Measurements from ENCODE around the gene MRPL42. TPM values are rescaled to one million over a fixed set of nuclear protein-coding genes. Genes with fewer than 3 reads are reported as not detected.
A peak's percentile ranks its signal among the peaks of the same experiment; 100 is the strongest.
"Not testable (repeated sequence)": the region's sequence is repeated elsewhere in the genome, so short reads cannot be mapped to it uniquely, and the experiment has no call there.

MRPL42 gene
- total RNA-seq, 4 donors from 2014 or later: 22.9 to 59.9 (median 43.4) TPM

DNA sequence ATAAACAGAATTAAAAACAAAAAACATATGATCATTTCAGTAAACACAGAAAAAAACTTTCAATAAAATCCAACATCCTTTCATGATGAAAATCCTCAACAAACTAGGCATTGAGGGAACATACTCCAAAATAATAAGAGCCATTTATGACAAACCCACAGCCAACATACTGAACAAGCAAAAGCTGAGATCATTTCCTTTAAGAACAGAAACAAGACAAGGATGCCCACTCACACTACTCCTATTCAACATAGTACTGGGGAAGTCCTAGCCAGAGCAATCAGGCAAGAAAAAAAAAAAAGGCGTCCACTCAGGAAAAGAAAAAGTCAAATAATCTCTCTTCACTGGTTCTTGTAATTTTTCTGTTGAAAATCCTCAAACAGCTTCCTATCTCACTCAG lies 30.1 kb downstream of the MRPL42 start:
- Histone ChIP-seq H3K4me3 (no peak overlapping the region), H3K36me3 (peaks cover 0 to 47% (median 0%) of the 10 kb centered on the region in 3 donors), H3K4me1 (no peaks in the 10 kb centered on the region), H3K27ac (no peak overlapping the region), H3K9me3 (no peaks in the 10 kb centered on the region), H3K27me3 (no peaks in the 10 kb centered on the region)
- TF ChIP-seq, protein P1, sequence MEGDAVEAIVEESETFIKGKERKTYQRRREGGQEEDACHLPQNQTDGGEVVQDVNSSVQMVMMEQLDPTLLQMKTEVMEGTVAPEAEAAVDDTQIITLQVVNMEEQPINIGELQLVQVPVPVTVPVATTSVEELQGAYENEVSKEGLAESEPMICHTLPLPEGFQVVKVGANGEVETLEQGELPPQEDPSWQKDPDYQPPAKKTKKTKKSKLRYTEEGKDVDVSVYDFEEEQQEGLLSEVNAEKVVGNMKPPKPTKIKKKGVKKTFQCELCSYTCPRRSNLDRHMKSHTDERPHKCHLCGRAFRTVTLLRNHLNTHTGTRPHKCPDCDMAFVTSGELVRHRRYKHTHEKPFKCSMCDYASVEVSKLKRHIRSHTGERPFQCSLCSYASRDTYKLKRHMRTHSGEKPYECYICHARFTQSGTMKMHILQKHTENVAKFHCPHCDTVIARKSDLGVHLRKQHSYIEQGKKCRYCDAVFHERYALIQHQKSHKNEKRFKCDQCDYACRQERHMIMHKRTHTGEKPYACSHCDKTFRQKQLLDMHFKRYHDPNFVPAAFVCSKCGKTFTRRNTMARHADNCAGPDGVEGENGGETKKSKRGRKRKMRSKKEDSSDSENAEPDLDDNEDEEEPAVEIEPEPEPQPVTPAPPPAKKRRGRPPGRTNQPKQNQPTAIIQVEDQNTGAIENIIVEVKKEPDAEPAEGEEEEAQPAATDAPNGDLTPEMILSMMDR (IDR thresholded peaks at IDR 0.05): no peak
- no peak for TF ChIP-seq POLR2A (IDR thresholded peaks at IDR 0.05)
- intact Hi-C loops (cut with DNase I): no loop called here
- no peak for DNase-seq
- 81 to 100% methylated on average over 1 of the region's 1 CpG for WGBS, 2 donors

DNA sequence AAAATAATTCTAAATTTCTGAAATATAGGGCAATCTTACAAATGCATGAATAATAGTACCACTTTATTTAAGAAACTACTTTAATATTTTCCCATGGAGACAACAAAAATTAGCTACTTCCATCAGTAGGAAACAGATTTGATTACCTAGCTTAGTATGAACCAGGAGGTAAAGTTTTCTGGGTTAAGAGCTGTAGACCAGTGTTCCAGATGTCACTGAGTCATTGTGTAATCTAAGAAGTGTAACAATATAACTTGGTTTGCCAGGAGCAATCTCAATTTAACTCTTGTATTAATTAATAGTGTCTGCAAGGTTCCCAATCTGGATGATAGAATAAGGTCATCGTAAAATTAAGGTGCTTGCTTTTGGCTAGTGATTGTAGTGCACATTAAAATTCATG lies 31.5 kb downstream of the MRPL42 start:
- not testable (repeated sequence) for H3K4me1 ChIP-seq
- WGBS, 2 donors: no CpG with 5 or more reads among the region's 1 CpG

DNA sequence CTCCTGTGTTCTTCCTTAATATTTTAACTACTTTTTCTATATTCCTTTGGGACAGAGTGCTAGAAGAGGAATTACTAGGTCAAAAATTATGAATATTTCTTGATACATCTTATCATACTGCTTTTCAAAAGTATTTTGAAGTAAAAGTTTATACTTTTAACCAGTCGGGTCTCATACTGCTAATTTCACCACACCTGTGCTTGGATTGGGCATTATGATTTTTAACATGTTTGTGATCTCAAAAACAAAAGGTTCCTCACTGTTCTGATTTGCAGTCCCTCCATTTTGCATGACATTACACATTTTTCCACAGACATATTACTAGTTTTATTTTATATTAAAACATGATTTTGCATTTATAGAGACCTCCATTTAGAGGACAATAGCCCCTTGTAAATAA lies 32.9 kb downstream of the MRPL42 start:
- H3K4me1 ChIP-seq: no peaks in the 10 kb centered on the region
- no peak overlapping the region for H3K4me3 ChIP-seq
- no peaks in the 10 kb centered on the region for H3K9me3 ChIP-seq
- TF ChIP-seq, protein P1 (IDR thresholded peaks at IDR 0.05): no peak
- no peak for TF ChIP-seq POLR2A (IDR thresholded peaks at IDR 0.05)
- no peak for DNase-seq
- H3K36me3 ChIP-seq: peaks cover 0 to 44% (median 5%) of the 10 kb centered on the region in 3 donors
- H3K27me3 ChIP-seq: no peaks in the 10 kb centered on the region
- H3K27ac ChIP-seq: no peak overlapping the region
- WGBS, 2 donors: 85 to 88% methylated on average over 1 of the region's 1 CpG
- intact Hi-C loops (cut with DNase I): loop anchor here (5.0 to 10.0 kb wide), 2 partner anchors 65 to 602 kb away; no protein-coding TSS in a partner anchor

More for the DNA sequence above, 31.5 kb downstream of the MRPL42 start:
- peaks cover 0 to 51% (median 0%) of the 10 kb centered on the region in 3 donors for H3K36me3 ChIP-seq
- H3K27ac ChIP-seq; H3K9me3 ChIP-seq; H3K4me3 ChIP-seq; DNase-seq; intact Hi-C loops (cut with DNase I); H3K27me3 ChIP-seq: not testable (repeated sequence)

DNA sequence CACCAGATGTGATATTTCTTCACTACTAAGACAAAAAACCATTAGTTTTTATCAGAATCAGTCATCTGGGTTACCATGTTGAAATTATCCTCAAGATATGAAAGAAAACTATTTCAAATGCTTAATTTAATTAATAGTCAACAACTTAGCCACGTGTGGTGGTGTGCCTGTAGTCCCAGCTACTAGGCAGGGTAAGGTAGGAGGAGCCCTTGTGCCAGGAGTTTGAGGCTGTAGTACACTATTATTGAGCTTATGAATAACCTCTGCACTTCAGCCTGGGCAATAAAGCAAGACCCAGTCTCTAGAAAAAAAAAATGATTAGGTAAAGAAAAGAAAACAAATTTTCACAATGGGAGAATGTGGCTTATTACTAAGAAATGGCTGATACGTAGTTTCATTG lies 33.4 kb downstream of the MRPL42 start:
- intact Hi-C loops (cut with DNase I): loop anchor here (5.0 to 10.0 kb wide), 2 partner anchors 64 to 602 kb away; no protein-coding TSS in a partner anchor
- Histone ChIP-seq H3K9me3 (no peaks in the 10 kb centered on the region), H3K27me3 (no peaks in the 10 kb centered on the region), H3K36me3 (peaks cover 0 to 40% (median 5%) of the 10 kb centered on the region in 3 donors), H3K4me1 (no peaks in the 10 kb centered on the region), H3K27ac (no peak overlapping the region), H3K4me3 (no peak overlapping the region)
- 71 to 79% methylated on average over 2 of the region's 2 CpGs for WGBS, 2 donors
- TF ChIP-seq POLR2A (IDR thresholded peaks at IDR 0.05): no peak
- TF ChIP-seq, protein P1 (IDR thresholded peaks at IDR 0.05): no peak
- DNase-seq: no peak

DNA sequence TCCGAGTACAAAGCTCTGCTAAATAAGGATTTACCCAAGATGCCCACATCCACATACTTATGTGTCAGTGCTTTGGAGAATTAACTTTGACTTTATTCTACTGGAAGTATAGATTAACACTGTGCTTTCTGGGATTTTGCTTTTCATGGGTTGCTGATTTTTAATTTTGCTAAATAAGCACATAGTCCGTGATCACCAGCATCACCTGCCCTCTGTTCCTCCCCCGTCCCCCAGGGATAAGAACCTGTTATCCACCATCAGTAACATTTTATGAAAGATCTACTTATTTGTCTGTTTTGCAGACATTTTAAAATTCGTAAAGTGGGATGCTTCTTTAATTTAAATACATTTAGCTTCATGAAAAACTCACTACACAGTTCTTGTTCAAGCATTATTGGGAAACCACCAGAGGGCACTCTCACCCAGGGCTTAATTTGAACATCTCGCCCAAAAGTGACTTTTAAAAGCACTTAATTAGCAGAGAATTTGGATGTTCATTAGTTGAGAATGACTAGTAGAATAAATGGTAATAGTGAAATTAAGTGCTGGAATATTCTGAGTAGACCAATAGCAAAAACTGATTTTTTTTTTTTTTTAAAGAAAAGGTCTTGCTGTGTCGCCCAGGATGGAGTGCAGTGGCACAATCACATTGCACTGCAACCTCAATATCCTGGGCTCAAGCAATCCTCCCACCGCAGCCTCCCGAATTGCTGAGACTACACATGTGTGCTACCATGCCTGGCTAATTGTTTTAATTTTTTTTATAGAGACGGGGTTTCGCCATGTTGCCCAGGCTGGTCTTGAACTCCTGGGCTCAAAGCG lies 35.7 kb downstream of the MRPL42 start:
- TF ChIP-seq, protein P1 (IDR thresholded peaks at IDR 0.05): peak; percentile 60 to 79 (median 73)
- TF ChIP-seq POLR2A (IDR thresholded peaks at IDR 0.05): no peak
- no peak overlapping the region for H3K27ac ChIP-seq
- H3K36me3 ChIP-seq: peaks cover 0 to 26% (median 5%) of the 10 kb centered on the region in 3 donors
- no peaks in the 10 kb centered on the region for H3K9me3 ChIP-seq
- intact Hi-C loops (cut with DNase I): loop anchor here (5.0 to 10.0 kb wide), 2 partner anchors 62 to 599 kb away; no protein-coding TSS in a partner anchor
- no peaks in the 10 kb centered on the region for H3K27me3 ChIP-seq
- WGBS, 2 donors: 63 to 73% methylated on average over 10 of the region's 11 CpGs
- no peaks in the 10 kb centered on the region for H3K4me1 ChIP-seq
- H3K4me3 ChIP-seq: no peak overlapping the region
- DNase-seq: no peak

Measured in esophagus squamous epithelium (tissue), 5 donors.